GM23248 (cell line): Measurements from ENCODE around the gene ARHGAP26. TPM values are rescaled to one million over a fixed set of nuclear protein-coding genes. Genes with fewer than 3 reads are reported as not detected.

Experiments
- DNase-seq: peaks from one replicate; pipeline ENCODE4 v3.0.0-alpha.2; 2015
- H2AFZ ChIP-seq: fragments of 200-600 bp; sonication (generic); 2 replicates; pipeline ENCODE4 v1.6.1; 2016; ENCODE audit warnings: antibody characterized with exemption
- H3F3A ChIP-seq: fragments of 200-600 bp; sonication (generic); 2 replicates; pipeline ENCODE4 v1.6.1; 2016; ENCODE audit warnings: mild to moderate bottlenecking, antibody characterized with exemption, mixed run types; ENCODE audit not compliant: insufficient read depth
- H3K27ac ChIP-seq: fragments of 200-600 bp; sonication (generic); 2 replicates; pipeline ENCODE4 v1.5.1; 2016; ENCODE audit warnings: mild to moderate bottlenecking
- H3K27me3 ChIP-seq: fragments of 200-600 bp; sonication (generic); replicated peaks from 2 replicates; pipeline ENCODE4 v1.6.1; 2016; ENCODE audit warnings: mild to moderate bottlenecking; ENCODE audit not compliant: insufficient read depth
- H3K36me3 ChIP-seq: fragments of 200-600 bp; sonication (generic); 2 replicates; pipeline ENCODE4 v1.6.1; 2016; ENCODE audit warnings: low read depth, mild to moderate bottlenecking
- H3K4me1 ChIP-seq: fragments of 200-600 bp; sonication (generic); 2 replicates; pipeline ENCODE4 v1.6.1; 2016; ENCODE audit warnings: mild to moderate bottlenecking; ENCODE audit not compliant: insufficient read depth
- H3K4me2 ChIP-seq: fragments of 200-600 bp; sonication (generic); one replicate; pipeline ENCODE4 v1.6.1; 2016; ENCODE audit warnings: mild to moderate bottlenecking; ENCODE audit not compliant: unreplicated experiment
- H3K4me3 ChIP-seq: fragments of 200-600 bp; sonication (generic); 2 replicates; pipeline ENCODE4 v1.5.1; 2016; ENCODE audit warnings: mild to moderate bottlenecking
- H3K79me2 ChIP-seq: fragments of 200-600 bp; sonication (generic); 2 replicates; pipeline ENCODE4 v1.6.1; 2016; ENCODE audit warnings: mild to moderate bottlenecking; ENCODE audit not compliant: insufficient read depth
- H3K9ac ChIP-seq: fragments of 200-600 bp; sonication (generic); 2 replicates; pipeline ENCODE4 v1.6.1; 2016; ENCODE audit warnings: mild to moderate bottlenecking
- H3K9me2 ChIP-seq: fragments of 200-600 bp; sonication (generic); 2 replicates; pipeline ENCODE4 v1.6.1; 2016; ENCODE audit warnings: mixed run types, mild to moderate bottlenecking, moderate library complexity; ENCODE audit not compliant: insufficient read depth
- H3K9me3 ChIP-seq: fragments of 200-600 bp; sonication (generic); one replicate; pipeline ENCODE4 v1.6.1; 2017; ENCODE audit warnings: low read depth
- H4K20me1 ChIP-seq: fragments of 200-600 bp; sonication (generic); 2 replicates; pipeline ENCODE4 v1.6.0; 2016; ENCODE audit not compliant: insufficient read depth
- EZH2 ChIP-seq: fragments of 200-600 bp; sonication (generic); IDR thresholded peaks from 2 replicates; pipeline ENCODE4 v1.6.1; 2018; ENCODE audit warnings: antibody characterized with exemption, mild to moderate bottlenecking; ENCODE audit not compliant: insufficient read depth, poor library complexity, severe bottlenecking
- EZH2phosphoT487 ChIP-seq: fragments of 200-600 bp; sonication (generic); IDR thresholded peaks from 2 replicates; pipeline ENCODE4 v1.6.1; 2018; ENCODE audit warnings: antibody characterized with exemption, moderate library complexity, mild to moderate bottlenecking, low read depth; ENCODE audit not compliant: insufficient read depth
- WGBS, 2 experiments: methylation state at CpG; one replicate each; pipeline ENCODE4 v1.1.6; 2015 to 2017; ENCODE audit warnings: low lambda C conversion rate in 2 of 2, low coverage in 1 of 2; ENCODE audit errors: missing lambda C conversion rate in 2 of 2; 5-methylcytosine and 5-hydroxymethylcytosine counted together
- in situ Hi-C: fragments of 300-500 bp; cut with MboI; formaldehyde crosslinking; loops from 2 replicates; pipeline ENCODE4 v1.15.0; 2020
- polyA plus RNA-seq: library from polyadenylated mRNA; unstranded; fragments of >200 nt; fragmentation: Nextera tagmentation; extraction: Ambion mirVana; gene quantifications from 2 replicates; pipeline ENCODE4 v1.2.1, GENCODE V29; 2016
- total RNA-seq: library from RNA; depleted of rRNA; stranded (reverse); fragments of >200 nt; shearing (Covaris generic); gene quantifications from 2 replicates; pipeline ENCODE4 v1.2.3, GENCODE V29; 2014

ARHGAP26 gene
- total and polyA plus RNA-seq, 2 experiments from 2014 or later = 1.6 to 1.7 TPM

- no peak for DNase-seq
- Histone ChIP-seq H3K27ac (no peak overlapping the region), H3K27me3 (no peaks in the 10 kb centered on the region), H3K4me2 (no peak overlapping the region), H3K4me3 (no peak overlapping the region), H3K79me2 (no peaks in the 10 kb centered on the region), H2AFZ (no peak overlapping the region), H3K9me2 (no peaks in the 10 kb centered on the region), H3K9me3 (no peaks in the 10 kb centered on the region), H3K4me1 (no peaks in the 10 kb centered on the region; the same call in 1 of the 2 replicates), H3F3A (peaks cover 2% of the 10 kb centered on the region; the same call in 1 of the 2 replicates), H4K20me1 (no peaks in the 10 kb centered on the region), H3K9ac (no peak overlapping the region), H3K36me3 (no peaks in the 10 kb centered on the region)
- TF ChIP-seq EZH2phosphoT487 = no peak
- no peak for TF ChIP-seq EZH2
- in situ Hi-C loops = no loop called here
- WGBS, 2 experiments = 87 to 89% methylated on average over 3 of the region's 3 CpGs
Measured at GRCh38 chr5:142966121-142966420, 195.9 kb downstream of the ARHGAP26 start.

GRCh38 chr5:142969186-142969585, 199.0 kb downstream of the ARHGAP26 start:
- DNase-seq = no peak
- Histone ChIP-seq H3K27ac (no peak overlapping the region), H3K4me1 (no peaks in the 10 kb centered on the region), H3K9me3 (no peaks in the 10 kb centered on the region), H3K4me3 (no peak overlapping the region), H3K9ac (no peak overlapping the region), H3K27me3 (no peaks in the 10 kb centered on the region), H3F3A (no peaks in the 10 kb centered on the region), H3K36me3 (no peaks in the 10 kb centered on the region), H4K20me1 (no peaks in the 10 kb centered on the region), H3K79me2 (no peaks in the 10 kb centered on the region), H3K9me2 (no peaks in the 10 kb centered on the region), H3K4me2 (no peak overlapping the region), H2AFZ (no peak overlapping the region)
- TF ChIP-seq EZH2 (no peak), EZH2phosphoT487 (no peak)
- in situ Hi-C loops = no loop called here
- 95 to 98% methylated on average over 2 of the region's 2 CpGs for WGBS, 2 experiments

GRCh38 chr5:142969624-142970439, 199.7 kb downstream of the ARHGAP26 start:
- WGBS, 2 experiments = 84 to 87% methylated on average over 3 of the region's 3 CpGs
- Histone ChIP-seq H3K79me2 (no peaks in the 10 kb centered on the region), H3K9me3 (no peaks in the 10 kb centered on the region), H4K20me1 (no peaks in the 10 kb centered on the region), H3K36me3 (no peaks in the 10 kb centered on the region), H3K9me2 (no peaks in the 10 kb centered on the region), H3K27ac (no peak overlapping the region), H3F3A (no peaks in the 10 kb centered on the region), H2AFZ (no peak overlapping the region), H3K4me1 (no peaks in the 10 kb centered on the region), H3K27me3 (no peaks in the 10 kb centered on the region), H3K9ac (no peak overlapping the region), H3K4me2 (no peak overlapping the region), H3K4me3 (no peak overlapping the region)
- TF ChIP-seq EZH2phosphoT487 = no peak
- no peak for TF ChIP-seq EZH2
- DNase-seq = no peak
- in situ Hi-C loops = no loop called here

- Histone ChIP-seq H3K4me1 (no peaks in the 10 kb centered on the region), H2AFZ (no peak overlapping the region), H3K9ac (no peak overlapping the region), H3K27ac (no peak overlapping the region), H3K79me2 (no peaks in the 10 kb centered on the region), H3F3A (no peaks in the 10 kb centered on the region), H3K9me2 (no peaks in the 10 kb centered on the region), H3K4me3 (no peak overlapping the region), H4K20me1 (no peaks in the 10 kb centered on the region), H3K4me2 (no peak overlapping the region), H3K9me3 (no peaks in the 10 kb centered on the region), H3K27me3 (no peaks in the 10 kb centered on the region), H3K36me3 (no peaks in the 10 kb centered on the region)
- in situ Hi-C loops = no loop called here
- TF ChIP-seq EZH2phosphoT487 = no peak
- TF ChIP-seq EZH2 = no peak
- DNase-seq = no peak
- WGBS, 2 experiments = 90 to 92% methylated on average over 4 of the region's 4 CpGs
Measured at GRCh38 chr5:142970440-142971030, 200.4 kb downstream of the ARHGAP26 start.
